HG02798 (cell line): ENCODE data around the gene PRSS22.

Experiments
- ATAC-seq: cut with Tn5 transposase; IDR thresholded peaks from one replicate; pipeline ENCODE4 v1.9.1; 2021; ENCODE audit warnings: mild to moderate bottlenecking; ENCODE audit not compliant: unreplicated experiment, poor library complexity

The PRSS22 gene

GRCh38 chr16:2853531-2854073 is 4.4 kb downstream of the PRSS22 start:
- ATAC-seq, result no peak

- no peak for ATAC-seq
These were observed 5.1 kb downstream of the PRSS22 start for GRCh38 chr16:2852731-2853507.

- ATAC-seq, result no peak
These were observed 5.8 kb downstream of the PRSS22 start for GRCh38 chr16:2852003-2852730.

GRCh38 chr16:2848933-2849725 is 8.8 kb downstream of the PRSS22 start:
- no peak for ATAC-seq

GRCh38 chr16:2846511-2847310 is 11.3 kb downstream of the PRSS22 start:
- ATAC-seq, result no peak

GRCh38 chr16:2845116-2845515 is 12.9 kb downstream of the PRSS22 start:
- no peak for ATAC-seq

- ATAC-seq, result no peak
These were observed 14.4 kb downstream of the PRSS22 start for GRCh38 chr16:2843526-2843925.

GRCh38 chr16:2842340-2843000 is 15.5 kb downstream of the PRSS22 start:
- ATAC-seq, result no peak

GRCh38 chr16:2841606-2842339 is 16.2 kb downstream of the PRSS22 start:
- no peak for ATAC-seq

GRCh38 chr16:2840914-2841313 is 17.1 kb downstream of the PRSS22 start:
- no peak for ATAC-seq

GRCh38 chr16:2839650-2840450 is 18.1 kb downstream of the PRSS22 start:
- no peak for ATAC-seq

- ATAC-seq, result no peak
These were observed 19.0 kb downstream of the PRSS22 start for GRCh38 chr16:2838928-2839327.

GRCh38 chr16:2836646-2837508 is 21.1 kb downstream of the PRSS22 start:
- no peak for ATAC-seq

GRCh38 chr16:2835638-2836493 is 22.1 kb downstream of the PRSS22 start:
- ATAC-seq, result no peak

- ATAC-seq, result no peak
These were observed 23.0 kb downstream of the PRSS22 start for GRCh38 chr16:2834968-2835367.

- ATAC-seq, result no peak
These were observed 24.2 kb downstream of the PRSS22 start for GRCh38 chr16:2833776-2834175.
